ENCODE measurements around the gene SLC46A2.

DNA sequence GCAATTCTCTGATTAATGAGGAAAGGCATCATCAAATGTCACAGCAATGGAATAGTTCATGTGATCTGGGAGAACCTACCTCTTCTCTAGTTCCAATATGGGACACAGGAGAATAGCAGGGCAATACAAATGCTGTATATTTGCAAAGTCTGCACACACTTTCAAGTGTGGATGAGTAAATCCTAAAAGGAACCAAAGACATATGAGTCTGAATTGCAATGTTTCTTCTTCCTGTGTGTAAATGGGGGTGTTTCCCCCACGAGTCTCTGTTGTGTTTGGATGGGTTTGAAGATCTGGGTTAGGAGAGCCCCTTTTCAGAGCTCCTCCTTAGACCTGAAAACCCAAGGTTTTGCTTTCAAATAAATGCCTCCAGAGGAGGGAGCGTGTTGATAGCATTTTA is 26.9 kb downstream of the SLC46A2 start:
- TF ChIP-seq, protein P1, sequence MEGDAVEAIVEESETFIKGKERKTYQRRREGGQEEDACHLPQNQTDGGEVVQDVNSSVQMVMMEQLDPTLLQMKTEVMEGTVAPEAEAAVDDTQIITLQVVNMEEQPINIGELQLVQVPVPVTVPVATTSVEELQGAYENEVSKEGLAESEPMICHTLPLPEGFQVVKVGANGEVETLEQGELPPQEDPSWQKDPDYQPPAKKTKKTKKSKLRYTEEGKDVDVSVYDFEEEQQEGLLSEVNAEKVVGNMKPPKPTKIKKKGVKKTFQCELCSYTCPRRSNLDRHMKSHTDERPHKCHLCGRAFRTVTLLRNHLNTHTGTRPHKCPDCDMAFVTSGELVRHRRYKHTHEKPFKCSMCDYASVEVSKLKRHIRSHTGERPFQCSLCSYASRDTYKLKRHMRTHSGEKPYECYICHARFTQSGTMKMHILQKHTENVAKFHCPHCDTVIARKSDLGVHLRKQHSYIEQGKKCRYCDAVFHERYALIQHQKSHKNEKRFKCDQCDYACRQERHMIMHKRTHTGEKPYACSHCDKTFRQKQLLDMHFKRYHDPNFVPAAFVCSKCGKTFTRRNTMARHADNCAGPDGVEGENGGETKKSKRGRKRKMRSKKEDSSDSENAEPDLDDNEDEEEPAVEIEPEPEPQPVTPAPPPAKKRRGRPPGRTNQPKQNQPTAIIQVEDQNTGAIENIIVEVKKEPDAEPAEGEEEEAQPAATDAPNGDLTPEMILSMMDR (IDR thresholded peaks at IDR 0.05): no peak
- TF ChIP-seq POLR2A (IDR thresholded peaks at IDR 0.05): no peak

Measured in suprapubic skin (tissue), 3 donors.